HEK293 (cell line): ENCODE results near the gene ARHGAP15.

Experiments used
- CTCF ChIA-PET: fragments of 350-600 bp; formaldehyde crosslinking; extraction: SDS; loops from one replicate; lab custom pipeline; 2021; ENCODE audit warnings: antibody characterized with exemption; lab: Yijun Ruan, JAX
- POLR2A ChIA-PET: fragments of 300-600 bp; formaldehyde crosslinking; extraction: SDS; loops from one replicate; lab custom pipeline; 2020; ENCODE audit warnings: antibody characterized with exemption, inconsistent platforms; lab: Yijun Ruan, JAX
- H3K27ac ChIP-seq: fragments of 200-500 bp; sonication (Bioruptor generic); 2 replicates; pipeline ENCODE4 v1.5.1; 2014; ENCODE audit warnings: low read depth, low read length, control low read depth, inconsistent platforms; ENCODE audit errors: extremely low read depth
- H3K36me3 ChIP-seq, 2 experiments: fragments of 200-500 bp in 1 of 2; sonication (Bioruptor generic) in 1 of 2; 1 replicate in 1 of 2; 2 replicates in 1 of 2; pipeline ENCODE4 v1.5.1; 2014 to 2017; ENCODE audit warnings: inconsistent platforms in 2 of 2, low read length in 2 of 2; ENCODE audit not compliant: control insufficient read depth in 2 of 2, insufficient read depth in 1 of 2
- H3K4me1 ChIP-seq: fragments of 200-500 bp; sonication (Bioruptor generic); 2 replicates; pipeline ENCODE4 v1.5.1; 2014; ENCODE audit warnings: mild to moderate bottlenecking, low read length, inconsistent platforms; ENCODE audit not compliant: control insufficient read depth, insufficient read depth
- H3K4me3 ChIP-seq: 2 replicates; pipeline ENCODE4 v1.5.1; 2011; ENCODE audit warnings: low read depth, mild to moderate bottlenecking, control low read depth, low read length, moderate library complexity
- H3K9me3 ChIP-seq: fragments of 200-500 bp; sonication (Bioruptor generic); 2 replicates; pipeline ENCODE4 v1.5.1; 2014; ENCODE audit warnings: low read depth, low read length, inconsistent platforms; ENCODE audit not compliant: control insufficient read depth, insufficient read depth
- ELK4 ChIP-seq: IDR thresholded peaks from 2 replicates; pipeline ENCODE4 v1.6.1; 2011; ENCODE audit warnings: mild to moderate bottlenecking, low read depth, low read length, borderline replicate concordance
- HIC1 ChIP-seq: fragments of 450-650 bp; formaldehyde crosslinking; IDR thresholded peaks from 2 replicates; pipeline ENCODE4 v1.5.1; 2016; ENCODE audit warnings: missing biosample characterization, missing genetic modification characterization
- HOXA7 ChIP-seq: sonication (generic); formaldehyde crosslinking; IDR thresholded peaks from 2 replicates; pipeline ENCODE4 v1.8.1; 2022; ENCODE audit warnings: missing genetic modification reagents, borderline replicate concordance
- PRDM10 ChIP-seq: fragments of 450-650 bp; formaldehyde crosslinking; IDR thresholded peaks from 2 replicates; pipeline ENCODE4 v1.5.1; 2016; ENCODE audit warnings: missing biosample characterization, missing genetic modification characterization
- TSHZ1 ChIP-seq: fragments of 450-650 bp; formaldehyde crosslinking; IDR thresholded peaks from 2 replicates; pipeline ENCODE4 v1.5.1; 2016; ENCODE audit warnings: missing biosample characterization, missing genetic modification characterization, borderline replicate concordance
- YY1 ChIP-seq: fragments of 450-650 bp; formaldehyde crosslinking; IDR thresholded peaks from 2 replicates; pipeline ENCODE4 v1.5.1; 2018; ENCODE audit warnings: missing biosample characterization, missing genetic modification characterization
- ZBTB6 ChIP-seq: fragments of 450-650 bp; formaldehyde crosslinking; IDR thresholded peaks from 2 replicates; pipeline ENCODE4 v1.5.1; 2017; ENCODE audit warnings: missing biosample characterization, missing genetic modification characterization
- ZNF433 ChIP-seq: fragments of 450-650 bp; formaldehyde crosslinking; IDR thresholded peaks from 2 replicates; pipeline ENCODE4 v1.5.1; 2016; ENCODE audit warnings: missing biosample characterization, missing genetic modification characterization, low read depth
- ZNF768 ChIP-seq: fragments of 450-650 bp; formaldehyde crosslinking; IDR thresholded peaks from 2 replicates; pipeline ENCODE4 v1.5.1; 2018; ENCODE audit warnings: missing biosample characterization, mild to moderate bottlenecking, missing genetic modification characterization
- ZSCAN4 ChIP-seq: fragments of 450-650 bp; formaldehyde crosslinking; IDR thresholded peaks from 2 replicates; pipeline ENCODE4 v1.5.1; 2017; ENCODE audit warnings: missing biosample characterization, missing genetic modification characterization

Gene ARHGAP15

GRCh38 chr2:143732076-143732475, 602.9 kb downstream of the ARHGAP15 start (continued):
- no peak for TF ChIP-seq ZBTB6 (tag by site-specific recombination)

GRCh38 chr2:143732871-143733270, 603.7 kb downstream of the ARHGAP15 start:
- no peak overlapping the region for H3K4me3 ChIP-seq
- no peak for TF ChIP-seq HOXA7 (CRISPR knock-in tag)
- no peak for TF ChIP-seq ELK4
- TF ChIP-seq HIC1, result no peak
- TF ChIP-seq ZNF768 (tag by site-specific recombination), result no peak
- no peak for TF ChIP-seq TSHZ1 (tag by site-specific recombination)
- TF ChIP-seq ZNF433 (tag by site-specific recombination), result no peak
- TF ChIP-seq YY1 (tag by site-specific recombination), result no peak
- TF ChIP-seq PRDM10 (tag by site-specific recombination), result no peak
- no peak for TF ChIP-seq ZSCAN4 (tag by site-specific recombination)
- no peaks in the 10 kb centered on the region for H3K9me3 ChIP-seq
- H3K4me1 ChIP-seq, result no peaks in the 10 kb centered on the region
- CTCF ChIA-PET, result interaction anchor here (0.6 kb wide), 1 partner anchor 313 kb away, joined by 5 read pairs; no protein-coding TSS in a partner anchor
- H3K27ac ChIP-seq, result no peak overlapping the region
- POLR2A ChIA-PET, result no interaction called here
- H3K36me3 ChIP-seq, result no peaks in the 10 kb centered on the region
